CD14-positive monocyte (primary cell): ENCODE data around the gene CCRL2. TPM values are rescaled to one million over a fixed set of nuclear protein-coding genes. Genes with fewer than 3 reads are reported as not detected.

Experiments
- DNase-seq, 3 donors: peaks; one replicate each; pipeline ENCODE4 v3.0.0-alpha.2; 2011 to 2022
- H2AFZ ChIP-seq: 2 replicates; pipeline ENCODE4 v1.6.0; 2012; ENCODE audit warnings: mild to moderate bottlenecking, low read depth, low read length, inconsistent platforms; ENCODE audit not compliant: insufficient read depth, poor library complexity, severe bottlenecking
- H3K27ac ChIP-seq, 2 donors: 1 replicate in 1 of 2; 2 replicates in 1 of 2; pipeline ENCODE4 v1.5.1; 2012 to 2013; ENCODE audit warnings: low read length in 2 of 2, control low read depth in 1 of 2, inconsistent platforms in 1 of 2, low read depth in 1 of 2, mild to moderate bottlenecking in 1 of 2
- H3K27me3 ChIP-seq, 2 donors: one replicate each; pipeline versions ENCODE4 v1.6.0 to v1.6.1; 2011 to 2013; ENCODE audit warnings: low read length in 2 of 2; ENCODE audit not compliant: control insufficient read depth in 2 of 2, insufficient read depth in 2 of 2
- H3K36me3 ChIP-seq, 2 donors: replicated peaks in 1 of 2; 1 replicate in 1 of 2; 2 replicates in 1 of 2; pipeline versions ENCODE4 v1.5.1 to v1.6.1; 2012 to 2013; ENCODE audit warnings: low read length in 2 of 2, control low read depth in 1 of 2, inconsistent platforms in 1 of 2, mild to moderate bottlenecking in 1 of 2; ENCODE audit not compliant: insufficient read depth in 2 of 2, control insufficient read depth in 1 of 2
- H3K4me1 ChIP-seq, 2 donors: 1 replicate in 1 of 2; 2 replicates in 1 of 2; pipeline versions ENCODE4 v1.5.1 to v1.6.1; 2012 to 2013; ENCODE audit warnings: low read length in 2 of 2, control low read depth in 1 of 2, inconsistent platforms in 1 of 2, mild to moderate bottlenecking in 1 of 2, moderate library complexity in 1 of 2; ENCODE audit not compliant: insufficient read depth in 2 of 2, control insufficient read depth in 1 of 2
- H3K4me2 ChIP-seq: replicated peaks from 2 replicates; pipeline ENCODE3; 2012; ENCODE audit warnings: low read length, moderate library complexity, mild to moderate bottlenecking; ENCODE audit not compliant: poor library complexity, severe bottlenecking; ENCODE audit errors: extremely low read depth
- H3K4me3 ChIP-seq, 3 experiments: fragments of 200-600 bp in 1 of 3; sonication (generic) in 1 of 3; replicated peaks in 1 of 3; 1 replicate in 2 of 3; 2 replicates in 1 of 3; pipeline ENCODE4 v1.5.1; 2011 to 2013; ENCODE audit warnings: low read length in 3 of 3, mild to moderate bottlenecking in 3 of 3, control low read depth in 2 of 3, low read depth in 2 of 3, inconsistent platforms in 1 of 3, moderate library complexity in 1 of 3
- H3K79me2 ChIP-seq: 2 replicates; pipeline ENCODE4 v1.6.0; 2012; ENCODE audit warnings: mild to moderate bottlenecking, control low read depth, inconsistent platforms, low read length, moderate library complexity; ENCODE audit not compliant: insufficient read depth
- H3K9ac ChIP-seq: 2 replicates; pipeline ENCODE4 v1.6.0; 2017; ENCODE audit warnings: low read length, mild to moderate bottlenecking; ENCODE audit not compliant: insufficient read depth, poor library complexity, severe bottlenecking
- H3K9me3 ChIP-seq, 2 donors: replicated peaks in 1 of 2; 1 replicate in 1 of 2; 2 replicates in 1 of 2; pipeline versions ENCODE4 v1.5.1 to v1.6.1; 2012 to 2013; ENCODE audit warnings: low read length in 2 of 2, control low read depth in 1 of 2; ENCODE audit not compliant: control insufficient read depth in 1 of 2, insufficient read depth in 1 of 2
- H4K20me1 ChIP-seq: 2 replicates; pipeline ENCODE4 v1.6.0; 2012; ENCODE audit warnings: mild to moderate bottlenecking, low read length, control low read depth, moderate library complexity; ENCODE audit not compliant: insufficient read depth
- H3K27ac Mint-ChIP-seq, 7 donors: one replicate each; pipeline ENCODE4 v1.8.0; 2020; ENCODE audit warnings: mild to moderate bottlenecking in 7 of 7, mixed read lengths in 7 of 7, moderate library complexity in 6 of 7, inconsistent platforms in 2 of 7
- H3K27me3 Mint-ChIP-seq, 3 donors: one replicate each; pipeline ENCODE4 v1.8.0; 2021 to 2022; ENCODE audit warnings: low read depth in 3 of 3, mild to moderate bottlenecking in 3 of 3, mixed read lengths in 3 of 3, moderate library complexity in 3 of 3, inconsistent platforms in 1 of 3
- H3K36me3 Mint-ChIP-seq, 2 donors: one replicate each; pipeline ENCODE4 v1.8.0; 2020; ENCODE audit warnings: mixed read lengths in 2 of 2, inconsistent platforms in 1 of 2, mild to moderate bottlenecking in 1 of 2
- H3K4me1 Mint-ChIP-seq: one replicate; pipeline ENCODE4 v1.8.0; 2020; ENCODE audit warnings: mild to moderate bottlenecking, mixed read lengths
- H3K4me3 Mint-ChIP-seq, 2 donors: one replicate each; pipeline ENCODE4 v1.8.0; 2020; ENCODE audit warnings: mild to moderate bottlenecking in 2 of 2, mixed read lengths in 2 of 2, moderate library complexity in 1 of 2
- H3K9me3 Mint-ChIP-seq, 7 donors: one replicate each; pipeline ENCODE4 v1.8.0; 2020 to 2022; ENCODE audit warnings: mixed read lengths in 7 of 7, mild to moderate bottlenecking in 6 of 7, moderate library complexity in 6 of 7, inconsistent platforms in 2 of 7
- CTCF ChIP-seq: fragments of 200-600 bp; IDR thresholded peaks from one replicate; pipeline ENCODE4 v1.8.0; 2022; ENCODE audit warnings: antibody characterized with exemption, mild to moderate bottlenecking
- WGBS: methylation state at CpG from one replicate; pipeline ENCODE4 v1.1.5; 2013; ENCODE audit warnings: missing lambda C conversion rate; ENCODE audit not compliant: insufficient coverage; 5-methylcytosine and 5-hydroxymethylcytosine counted together
- intact Hi-C, 2 donors: fragments of 100-400 bp; cut with micrococcal nuclease; formaldehyde crosslinking; loops; one replicate each; pipeline versions ENCODE4 v1.15.0 to v1.15.1; 2023
- polyA plus RNA-seq, 3 donors: library from polyadenylated mRNA; depleted of rRNA in 1 of 3; unstranded in 2 of 3; stranded (reverse) in 1 of 3; fragments of 300-500 nt in 2 of 3; fragments of >200 nt in 1 of 3; fragmentation: Illumina TruSeq in 2 of 3; gene quantifications; 1 replicate in 2 of 3; 2 replicates in 1 of 3; pipeline ENCODE4 v1.2.3, GENCODE V29; 2012 to 2021

The CCRL2 gene
- polyA plus RNA-seq, 3 donors, result 10.2 to 15.3 (median 11.7) TPM

GRCh38 chr3:46375814-46376213 is 31.2 kb upstream of the CCRL2 start:
- H4K20me1 ChIP-seq, result no peaks in the 10 kb centered on the region
- no peaks in the 10 kb centered on the region for H3K79me2 ChIP-seq
- no peak overlapping the region for H3K9ac ChIP-seq
- DNase-seq, result no peak
- 0% methylated on average over 1 of the region's 2 CpGs for WGBS
- H3K4me1 ChIP-seq, result peaks cover 18 to 28% of the 10 kb centered on the region in 2 donors
- Mint-ChIP-seq H3K9me3 (peaks cover 0 to 1% (median 0%) of the 10 kb centered on the region in 7 donors), H3K4me3 (no peak overlapping the region), H3K4me1 (peaks cover 29% of the 10 kb centered on the region), H3K27ac (no peak overlapping the region), H3K36me3 (no peaks in the 10 kb centered on the region), H3K27me3 (peaks cover 1 to 6% (median 4%) of the 10 kb centered on the region in 3 donors)
- TF ChIP-seq CTCF, result no peak
- no peak overlapping the region for H3K27ac ChIP-seq
- H3K27me3 ChIP-seq, result no peaks in the 10 kb centered on the region
- no peak overlapping the region for H2AFZ ChIP-seq
- H3K4me3 ChIP-seq, result no peak overlapping the region
- no peak overlapping the region for H3K4me2 ChIP-seq
- no peaks in the 10 kb centered on the region for H3K9me3 ChIP-seq
- intact Hi-C loops, result loop anchor here (5.0 kb wide), 2 partner anchors 439 to 614 kb away; no protein-coding TSS in a partner anchor
- H3K36me3 ChIP-seq, result no peaks in the 10 kb centered on the region

GRCh38 chr3:46378426-46378942 is 28.6 kb upstream of the CCRL2 start:
- H3K27ac Mint-ChIP-seq, result peak overlapping the region in 2 of 7 donors; percentile 59 to 63
- H3K27ac ChIP-seq, result no peak overlapping the region
- H3K4me2 ChIP-seq, result no peak overlapping the region
- no peak overlapping the region for H2AFZ ChIP-seq
- H3K36me3 Mint-ChIP-seq, result no peaks in the 10 kb centered on the region
- H3K4me3 Mint-ChIP-seq, result no peak overlapping the region
- H3K36me3 ChIP-seq, result no peaks in the 10 kb centered on the region
- no peaks in the 10 kb centered on the region for H3K9me3 ChIP-seq
- peaks cover 25% of the 10 kb centered on the region for H3K4me1 Mint-ChIP-seq
- H3K27me3 ChIP-seq, result no peaks in the 10 kb centered on the region
- intact Hi-C loops, result loop anchor here (5.0 kb wide), 2 partner anchors 441 to 616 kb away; no protein-coding TSS in a partner anchor
- H3K27me3 Mint-ChIP-seq, result peaks cover 1 to 6% (median 4%) of the 10 kb centered on the region in 3 donors
- peaks cover 18 to 21% of the 10 kb centered on the region in 2 donors for H3K4me1 ChIP-seq
- WGBS, result 50% methylated on average over 1 of the region's 8 CpGs
- DNase-seq, result peak; percentile 52 to 72 (median 68)
- peaks cover 0 to 1% (median 0%) of the 10 kb centered on the region in 7 donors for H3K9me3 Mint-ChIP-seq
- H3K79me2 ChIP-seq, result no peaks in the 10 kb centered on the region
- no peak overlapping the region for H3K4me3 ChIP-seq
- no peaks in the 10 kb centered on the region for H4K20me1 ChIP-seq
- TF ChIP-seq CTCF, result peak; percentile 78
- no peak overlapping the region for H3K9ac ChIP-seq
